KG1 (cell line): ENCODE data around the gene IRS2.

Source experiments
- DNase-seq: peaks from one replicate; lab custom pipeline; 2025; lab: John Stamatoyannopoulos, UW

Gene IRS2

DNA sequence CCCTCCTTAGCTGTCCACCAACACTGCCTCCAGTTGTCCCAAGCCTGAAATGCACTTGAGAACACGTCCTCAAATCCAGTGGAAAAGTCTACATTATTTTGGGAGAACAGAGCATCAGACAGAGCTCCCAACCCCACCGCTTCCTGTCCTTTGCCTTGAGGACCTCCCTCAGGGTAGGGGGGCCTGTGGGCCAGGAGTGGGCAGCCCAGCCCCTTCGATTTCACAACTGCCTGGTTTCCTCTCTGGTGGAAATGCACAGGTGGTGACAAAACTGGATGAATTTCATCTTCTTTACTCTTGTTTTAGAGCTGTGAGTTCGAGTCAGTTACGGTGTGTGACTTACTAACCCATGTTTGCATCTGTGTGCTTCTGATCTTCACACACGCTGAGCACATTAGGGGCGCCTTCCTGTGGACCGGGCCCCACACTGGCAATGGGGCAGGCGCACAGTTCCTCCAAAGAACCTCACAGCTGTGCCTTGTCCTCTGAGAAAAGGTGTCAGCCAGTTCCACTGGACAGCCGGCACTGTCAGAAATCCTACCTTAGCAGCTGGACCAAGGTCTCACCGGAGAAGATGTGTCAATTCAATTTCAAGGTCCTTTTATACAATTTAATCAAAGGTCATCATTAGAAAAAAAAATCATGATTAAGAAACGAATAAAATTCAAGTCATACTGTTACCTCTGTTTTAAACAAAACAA is 80.2 kb downstream of the IRS2 start:
- DNase-seq: no peak

DNA sequence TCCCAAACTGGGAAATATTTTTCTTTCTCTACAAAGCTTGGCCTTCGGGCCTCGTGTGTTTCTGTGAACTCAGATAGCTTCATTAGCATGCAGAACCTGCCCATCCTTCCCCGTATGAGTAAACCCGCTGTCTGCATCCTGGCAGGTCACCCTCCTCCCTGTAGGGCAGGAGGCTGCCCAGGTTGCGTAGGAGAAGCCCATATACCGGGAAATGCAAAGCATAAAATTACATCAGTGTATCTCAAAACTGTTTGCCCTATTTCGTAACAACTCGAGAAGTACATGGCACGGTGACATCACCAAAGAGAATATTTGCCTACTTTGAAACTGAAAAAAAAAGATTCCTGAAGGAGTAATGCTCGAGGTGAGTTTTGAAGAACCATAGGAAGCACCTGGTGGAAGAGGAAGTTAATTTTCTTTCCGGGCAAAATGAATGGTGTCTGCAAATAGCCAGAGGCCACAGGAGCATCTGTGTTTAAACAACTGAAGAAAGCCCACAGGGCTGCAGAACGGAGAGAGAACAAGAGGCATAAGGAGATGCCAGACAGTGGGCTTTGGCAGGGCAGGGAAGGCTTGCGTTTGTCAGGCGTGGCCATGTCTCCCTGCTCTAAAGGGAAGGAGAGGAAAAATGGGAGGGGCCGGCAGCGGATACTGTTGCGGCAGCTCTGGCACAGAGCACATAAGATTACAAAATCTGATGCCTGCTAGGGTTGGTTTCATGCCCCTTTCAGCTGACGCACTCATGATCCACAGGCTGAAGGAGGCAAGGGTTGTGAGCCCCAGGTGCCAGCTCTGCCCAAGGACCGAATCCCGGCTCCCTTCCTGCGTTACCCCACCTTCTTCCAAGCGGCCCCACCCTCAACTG is 81.4 kb downstream of the IRS2 start:
- DNase-seq: peak; percentile 40

DNA sequence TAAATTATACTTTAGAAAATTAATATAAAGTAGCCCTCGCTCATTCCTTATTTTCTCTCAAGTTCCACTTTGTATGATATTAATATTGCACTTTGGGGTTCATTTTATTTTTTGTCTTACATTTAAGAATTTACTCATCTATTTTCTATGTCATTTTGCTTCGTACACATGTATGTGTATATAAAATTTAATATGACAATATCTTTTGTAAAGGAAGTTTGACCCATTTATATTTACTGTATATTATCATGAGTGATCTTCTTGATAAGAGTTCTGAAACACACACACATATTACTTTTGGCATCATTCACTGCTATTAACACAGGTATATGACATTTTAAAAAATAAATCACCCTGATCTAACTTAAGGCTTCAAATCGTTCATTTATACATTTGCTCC is 83.1 kb downstream of the IRS2 start:
- DNase-seq: no peak
